Activated naive CD4-positive, alpha-beta T cell treated with anti-CD3 and anti-CD28 coated beads, Interleukin-2, amount 50 U/mL, for 16 hours (primary cell): Measurements from ENCODE around the gene CLDN3.

Source experiments
- DNase-seq: peaks from one replicate; pipeline ENCODE4 v3.0.0-alpha.2; 2020

Gene CLDN3

GRCh38 chr7:73770860-73771670, 995 bp upstream of the CLDN3 start:
- DNase-seq = no peak

GRCh38 chr7:73769481-73770001, 529 bp downstream of the CLDN3 start:
- no peak for DNase-seq

- DNase-seq = no peak
These were observed 1.2 kb downstream of the CLDN3 start for GRCh38 chr7:73768641-73769480.

- no peak for DNase-seq
These were observed 3.4 kb downstream of the CLDN3 start for GRCh38 chr7:73766556-73767229.

GRCh38 chr7:73762659-73762999, 7.4 kb downstream of the CLDN3 start:
- no peak for DNase-seq

- no peak for DNase-seq
These were observed 8.0 kb downstream of the CLDN3 start for GRCh38 chr7:73761854-73762658.

- DNase-seq = no peak
These were observed 11.4 kb downstream of the CLDN3 start for GRCh38 chr7:73758581-73759138.

GRCh38 chr7:73749931-73750776, 19.9 kb downstream of the CLDN3 start:
- no peak for DNase-seq

GRCh38 chr7:73746378-73746777, 23.7 kb downstream of the CLDN3 start:
- DNase-seq = no peak

- no peak for DNase-seq
These were observed 27.1 kb downstream of the CLDN3 start for GRCh38 chr7:73742753-73743641.

GRCh38 chr7:73742338-73742752, 27.7 kb downstream of the CLDN3 start:
- no peak for DNase-seq

- DNase-seq = no peak
These were observed 28.5 kb downstream of the CLDN3 start for GRCh38 chr7:73741600-73741999.

- no peak for DNase-seq
These were observed 29.3 kb downstream of the CLDN3 start for GRCh38 chr7:73740771-73741170.

GRCh38 chr7:73740212-73740611, 29.9 kb downstream of the CLDN3 start:
- no peak for DNase-seq

- no peak for DNase-seq
These were observed 30.7 kb downstream of the CLDN3 start for GRCh38 chr7:73739387-73739767.

GRCh38 chr7:73738612-73739386, 31.3 kb downstream of the CLDN3 start, which contains the start of gene ABHD11:
ABHD11 (minus strand) TSS chr7:73738802; CDS start chr7:73738770, 32 bp downstream.
- peak; percentile 98 for DNase-seq

- DNase-seq = peak; percentile 60
These were observed 31.9 kb downstream of the CLDN3 start for GRCh38 chr7:73738220-73738611.

GRCh38 chr7:73737491-73738219, 32.4 kb downstream of the CLDN3 start:
- DNase-seq = no peak
